Activated naive CD4-positive, alpha-beta T cell treated with anti-CD3 and anti-CD28 coated beads, Interleukin-2, amount 50 U/mL, for 24 hours (primary cell): ENCODE data around the gene PLEKHN1.

Experiments used
- H3K27ac Mint-ChIP-seq: one replicate; pipeline ENCODE4 v1.8.0; 2021; ENCODE audit warnings: mild to moderate bottlenecking, mixed read lengths
- H3K27me3 Mint-ChIP-seq: one replicate; pipeline ENCODE4 v1.8.0; 2021; ENCODE audit warnings: mixed read lengths
- H3K36me3 Mint-ChIP-seq: one replicate; pipeline ENCODE4 v1.8.0; 2021; ENCODE audit warnings: mixed read lengths
- H3K4me1 Mint-ChIP-seq: one replicate; pipeline ENCODE4 v1.8.0; 2021; ENCODE audit warnings: mixed read lengths
- H3K4me3 Mint-ChIP-seq: one replicate; pipeline ENCODE4 v1.8.0; 2021; ENCODE audit warnings: mild to moderate bottlenecking, mixed read lengths
- H3K9me3 Mint-ChIP-seq: one replicate; pipeline ENCODE4 v1.8.0; 2021; ENCODE audit warnings: mixed read lengths

PLEKHN1 gene

GRCh38 chr1:1022302-1023009 is 56.2 kb downstream of the PLEKHN1 start:
- no peak overlapping the region for H3K27ac Mint-ChIP-seq
- H3K36me3 Mint-ChIP-seq, result no peaks in the 10 kb centered on the region
- H3K4me1 Mint-ChIP-seq, result peaks cover 9% of the 10 kb centered on the region
- no peaks in the 10 kb centered on the region for H3K27me3 Mint-ChIP-seq
- no peaks in the 10 kb centered on the region for H3K9me3 Mint-ChIP-seq
- H3K4me3 Mint-ChIP-seq, result no peak overlapping the region

- Mint-ChIP-seq H3K4me3 (no peak overlapping the region), H3K4me1 (peaks cover 6% of the 10 kb centered on the region), H3K27me3 (no peaks in the 10 kb centered on the region), H3K36me3 (no peaks in the 10 kb centered on the region), H3K27ac (no peak overlapping the region), H3K9me3 (no peaks in the 10 kb centered on the region)
Observed at GRCh38 chr1:1023700-1024099, 57.4 kb downstream of the PLEKHN1 start.

- H3K4me3 Mint-ChIP-seq, result no peak overlapping the region
- no peaks in the 10 kb centered on the region for H3K27me3 Mint-ChIP-seq
- H3K27ac Mint-ChIP-seq, result no peak overlapping the region
- peaks cover 6% of the 10 kb centered on the region for H3K4me1 Mint-ChIP-seq
- H3K9me3 Mint-ChIP-seq, result no peaks in the 10 kb centered on the region
- H3K36me3 Mint-ChIP-seq, result no peaks in the 10 kb centered on the region
Observed at GRCh38 chr1:1024149-1024770, 58.0 kb downstream of the PLEKHN1 start.

- Mint-ChIP-seq H3K27me3 (no peaks in the 10 kb centered on the region), H3K9me3 (no peaks in the 10 kb centered on the region), H3K27ac (no peak overlapping the region), H3K36me3 (no peaks in the 10 kb centered on the region), H3K4me1 (peaks cover 6% of the 10 kb centered on the region), H3K4me3 (no peak overlapping the region)
Observed at GRCh38 chr1:1024771-1025699, 58.8 kb downstream of the PLEKHN1 start.
